Glutamatergic neuron (in vitro differentiated cells): ENCODE results near the gene C16orf46. TPM values are rescaled to one million over a fixed set of nuclear protein-coding genes. Genes with fewer than 3 reads are reported as not detected.

ENCODE experiments used
- DNase-seq: peaks from one replicate; pipeline ENCODE4 v3.0.0; 2022
- H3K27ac Mint-ChIP-seq: one replicate; pipeline ENCODE4 v1.8.0; 2020; ENCODE audit warnings: mild to moderate bottlenecking, mixed read lengths, inconsistent platforms; ENCODE audit not compliant: unreplicated experiment
- H3K27me3 Mint-ChIP-seq: one replicate; pipeline ENCODE4 v1.8.0; 2020; ENCODE audit warnings: mild to moderate bottlenecking, moderate library complexity, mixed read lengths, inconsistent platforms; ENCODE audit not compliant: unreplicated experiment
- H3K36me3 Mint-ChIP-seq: one replicate; pipeline ENCODE4 v1.8.0; 2020; ENCODE audit warnings: mild to moderate bottlenecking, mixed read lengths, inconsistent platforms; ENCODE audit not compliant: unreplicated experiment
- H3K4me1 Mint-ChIP-seq: one replicate; pipeline ENCODE4 v1.8.0; 2020; ENCODE audit warnings: mild to moderate bottlenecking, low read depth, mixed read lengths, inconsistent platforms; ENCODE audit not compliant: unreplicated experiment
- H3K4me3 Mint-ChIP-seq: one replicate; pipeline ENCODE4 v1.8.0; 2020; ENCODE audit warnings: mild to moderate bottlenecking, mixed read lengths, inconsistent platforms; ENCODE audit not compliant: unreplicated experiment
- H3K9me3 Mint-ChIP-seq: one replicate; pipeline ENCODE4 v1.8.0; 2020; ENCODE audit warnings: mild to moderate bottlenecking, moderate library complexity, mixed read lengths, inconsistent platforms; ENCODE audit not compliant: unreplicated experiment
- CTCF ChIP-seq: fragments of 200-600 bp; sonication (generic); IDR thresholded peaks from one replicate; pipeline ENCODE4 v1.5.0; 2021; ENCODE audit not compliant: partially characterized antibody, unreplicated experiment
- total RNA-seq: library from RNA; stranded (reverse); fragmentation: NEBNext Ultra II Directional; extraction: Animal tissue kit (Norgen Biotek cat#: 25700); gene quantifications from one replicate; pipeline ENCODE4 v1.2.1, GENCODE V29; 2021; ENCODE audit not compliant: unreplicated experiment

C16orf46 gene
- total RNA-seq, 1 donor from 2014 or later: 1.0 TPM

DNA sequence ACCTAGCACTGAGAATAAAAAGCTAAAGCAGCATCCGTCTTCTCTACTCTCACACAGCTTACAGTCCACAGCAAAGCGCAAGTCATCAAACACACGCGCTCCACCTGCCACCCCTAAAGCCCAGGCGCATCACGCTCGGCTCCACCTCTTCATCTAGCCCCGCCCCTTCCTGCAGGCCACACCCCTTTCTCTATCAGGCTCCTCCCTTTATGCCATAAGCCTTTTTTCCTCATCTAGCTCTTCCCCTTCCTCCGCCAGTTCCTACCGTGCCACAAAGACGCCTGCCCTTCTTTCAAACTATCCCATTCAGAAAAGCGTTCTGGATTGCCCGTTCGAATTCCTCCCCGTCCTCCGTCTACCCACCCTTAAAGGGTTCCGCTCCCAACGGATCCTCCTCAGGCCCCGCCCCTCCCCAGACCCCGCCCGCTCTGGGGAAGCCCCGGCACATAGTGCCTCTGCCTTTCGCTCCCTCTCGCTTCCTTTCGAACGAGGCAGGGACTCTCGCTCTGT, 417 bp downstream of the C16orf46 start:
- H3K4me1 Mint-ChIP-seq: peaks cover 2% of the 10 kb centered on the region
- H3K27ac Mint-ChIP-seq: no peak overlapping the region
- H3K36me3 Mint-ChIP-seq: no peaks in the 10 kb centered on the region
- H3K4me3 Mint-ChIP-seq: no peak overlapping the region
- DNase-seq: peak; percentile 89
- H3K9me3 Mint-ChIP-seq: no peaks in the 10 kb centered on the region
- H3K27me3 Mint-ChIP-seq: no peaks in the 10 kb centered on the region
- no peak for TF ChIP-seq CTCF

- H3K9me3 Mint-ChIP-seq: no peaks in the 10 kb centered on the region
- no peak overlapping the region for H3K4me3 Mint-ChIP-seq
- no peaks in the 10 kb centered on the region for H3K27me3 Mint-ChIP-seq
- H3K36me3 Mint-ChIP-seq: no peaks in the 10 kb centered on the region
- peaks cover 2% of the 10 kb centered on the region for H3K4me1 Mint-ChIP-seq
- TF ChIP-seq CTCF: no peak
- H3K27ac Mint-ChIP-seq: no peak overlapping the region
- DNase-seq: no peak
Measured at GRCh38 chr16:81073560-81074330, 3.3 kb downstream of the C16orf46 start.

DNA sequence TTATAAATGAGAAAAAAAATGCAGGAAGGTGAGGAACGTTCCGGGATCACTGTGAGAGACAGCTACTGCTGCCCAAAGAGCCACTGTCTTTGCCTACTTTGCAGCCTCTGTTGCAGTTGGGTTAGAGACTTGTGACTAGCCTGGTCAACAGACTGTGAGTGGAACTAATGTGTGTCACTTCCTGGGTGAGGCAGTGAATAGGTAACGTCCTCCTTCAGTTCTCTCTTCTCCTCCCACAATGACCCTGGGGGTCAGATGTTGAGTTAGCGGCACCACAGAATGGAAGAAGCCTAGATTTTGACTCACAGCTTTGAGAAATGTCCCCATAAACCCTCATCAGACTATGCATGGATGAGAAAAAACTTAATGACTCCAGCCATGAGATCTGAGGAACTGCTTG, 5.2 kb downstream of the C16orf46 start:
- Mint-ChIP-seq H3K36me3 (no peaks in the 10 kb centered on the region), H3K27ac (no peak overlapping the region), H3K4me1 (no peaks in the 10 kb centered on the region), H3K27me3 (no peaks in the 10 kb centered on the region), H3K4me3 (no peak overlapping the region), H3K9me3 (no peaks in the 10 kb centered on the region)
- no peak for TF ChIP-seq CTCF
- DNase-seq: no peak

DNA sequence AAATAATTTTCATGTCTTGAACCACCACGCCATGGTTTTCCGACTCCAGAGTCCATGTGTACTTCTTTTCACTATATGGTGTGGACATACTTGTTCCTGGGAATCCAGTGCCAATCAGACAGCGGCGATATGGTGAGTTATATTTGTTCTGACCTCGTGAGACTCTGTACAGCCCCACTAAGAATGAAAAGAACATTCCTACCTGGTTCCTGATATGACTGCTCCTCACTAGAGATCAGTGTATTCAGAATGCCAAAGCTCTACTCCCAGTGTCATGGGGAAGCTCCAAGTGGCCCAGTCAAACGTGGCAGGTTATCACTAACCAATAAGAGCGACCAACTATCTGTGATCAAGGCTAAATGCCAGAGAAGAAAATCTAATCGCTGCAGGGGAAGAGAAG, 6.1 kb downstream of the C16orf46 start:
- DNase-seq: no peak
- H3K4me3 Mint-ChIP-seq: no peak overlapping the region
- no peaks in the 10 kb centered on the region for H3K4me1 Mint-ChIP-seq
- no peaks in the 10 kb centered on the region for H3K36me3 Mint-ChIP-seq
- H3K27me3 Mint-ChIP-seq: no peaks in the 10 kb centered on the region
- H3K27ac Mint-ChIP-seq: no peak overlapping the region
- TF ChIP-seq CTCF: no peak
- H3K9me3 Mint-ChIP-seq: no peaks in the 10 kb centered on the region

DNA sequence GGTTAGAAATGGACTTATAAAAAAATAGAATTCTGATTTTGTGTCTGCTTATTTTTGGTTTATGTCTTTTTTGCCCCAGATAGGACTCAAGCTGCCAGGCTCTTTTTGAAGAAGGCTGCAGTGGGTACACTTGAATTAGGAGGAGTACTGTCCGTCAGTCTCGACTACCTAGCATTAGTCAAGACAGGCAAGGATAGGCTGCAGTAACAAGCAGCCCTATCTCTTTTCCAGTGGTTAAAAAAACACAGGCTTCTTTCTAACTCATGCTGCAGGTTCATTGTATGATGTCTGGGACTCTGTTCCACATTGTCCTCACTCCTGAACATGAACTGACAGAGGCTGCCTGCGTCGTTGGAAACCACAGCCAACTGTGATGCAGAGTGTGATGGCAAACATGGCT, 8.0 kb downstream of the C16orf46 start:
- Mint-ChIP-seq H3K27ac (no peak overlapping the region), H3K4me3 (no peak overlapping the region), H3K4me1 (no peaks in the 10 kb centered on the region), H3K9me3 (no peaks in the 10 kb centered on the region), H3K27me3 (no peaks in the 10 kb centered on the region), H3K36me3 (no peaks in the 10 kb centered on the region)
- TF ChIP-seq CTCF: no peak
- no peak for DNase-seq
